NCI-H748 treated with DMSO at 0.1 percent for 48 hours (cell line): ENCODE results near the gene PROB1.
A peak's percentile ranks its signal among the peaks of the same experiment; 100 is the strongest.
"Not testable (repeated sequence)": the region's sequence is repeated elsewhere in the genome, so short reads cannot be mapped to it uniquely, and the experiment has no call there.

Source experiments
- DNase-seq: peaks from one replicate; lab custom pipeline; 2025; lab: John Stamatoyannopoulos, UW

PROB1 gene

GRCh38 chr5:139392678-139393496 is 2.0 kb downstream of the PROB1 start:
- peak; percentile 56 for DNase-seq

GRCh38 chr5:139392324-139392677 is 2.6 kb downstream of the PROB1 start:
- no peak for DNase-seq

GRCh38 chr5:139391570-139392323 is 3.2 kb downstream of the PROB1 start:
- DNase-seq: no peak

- DNase-seq: no peak
Observed at GRCh38 chr5:139390639-139391569, 4.0 kb downstream of the PROB1 start.

- no peak for DNase-seq
Observed at GRCh38 chr5:139389701-139390638, 4.9 kb downstream of the PROB1 start, which contains the start of gene MZB1. Gene MZB1 (minus strand): TSS chr5:139389913. CDS start chr5:139389856, 57 bp downstream.

GRCh38 chr5:139388198-139388821 is 6.6 kb downstream of the PROB1 start:
- no peak for DNase-seq

- no peak for DNase-seq
Observed at GRCh38 chr5:139387611-139388197, 7.2 kb downstream of the PROB1 start.

- not testable (repeated sequence) for DNase-seq
Observed at GRCh38 chr5:139386956-139387355, 7.9 kb downstream of the PROB1 start.

- DNase-seq: no peak
Observed at GRCh38 chr5:139386050-139386438, 8.9 kb downstream of the PROB1 start.

- DNase-seq: no peak
Observed at GRCh38 chr5:139385061-139386049, 9.5 kb downstream of the PROB1 start.

- no peak for DNase-seq
Observed at GRCh38 chr5:139384591-139385051, 10.3 kb downstream of the PROB1 start.

GRCh38 chr5:139383993-139384590 is 10.8 kb downstream of the PROB1 start:
- DNase-seq: no peak

- no peak for DNase-seq
Observed at GRCh38 chr5:139383275-139383992, 11.5 kb downstream of the PROB1 start, which contains the start of gene SLC23A1. Gene SLC23A1 (minus strand): TSS chr5:139383297. CDS start chr5:139383253, 44 bp downstream.

- no peak for DNase-seq
Observed at GRCh38 chr5:139382807-139383206, 12.1 kb downstream of the PROB1 start.

- no peak for DNase-seq
Observed at GRCh38 chr5:139381837-139382761, 12.8 kb downstream of the PROB1 start.
